ENCODE results near the gene LRIT2.
"Not testable (repeated sequence)": the region's sequence is repeated elsewhere in the genome, so short reads cannot be mapped to it uniquely, and the experiment has no call there.

Gene LRIT2

DNA sequence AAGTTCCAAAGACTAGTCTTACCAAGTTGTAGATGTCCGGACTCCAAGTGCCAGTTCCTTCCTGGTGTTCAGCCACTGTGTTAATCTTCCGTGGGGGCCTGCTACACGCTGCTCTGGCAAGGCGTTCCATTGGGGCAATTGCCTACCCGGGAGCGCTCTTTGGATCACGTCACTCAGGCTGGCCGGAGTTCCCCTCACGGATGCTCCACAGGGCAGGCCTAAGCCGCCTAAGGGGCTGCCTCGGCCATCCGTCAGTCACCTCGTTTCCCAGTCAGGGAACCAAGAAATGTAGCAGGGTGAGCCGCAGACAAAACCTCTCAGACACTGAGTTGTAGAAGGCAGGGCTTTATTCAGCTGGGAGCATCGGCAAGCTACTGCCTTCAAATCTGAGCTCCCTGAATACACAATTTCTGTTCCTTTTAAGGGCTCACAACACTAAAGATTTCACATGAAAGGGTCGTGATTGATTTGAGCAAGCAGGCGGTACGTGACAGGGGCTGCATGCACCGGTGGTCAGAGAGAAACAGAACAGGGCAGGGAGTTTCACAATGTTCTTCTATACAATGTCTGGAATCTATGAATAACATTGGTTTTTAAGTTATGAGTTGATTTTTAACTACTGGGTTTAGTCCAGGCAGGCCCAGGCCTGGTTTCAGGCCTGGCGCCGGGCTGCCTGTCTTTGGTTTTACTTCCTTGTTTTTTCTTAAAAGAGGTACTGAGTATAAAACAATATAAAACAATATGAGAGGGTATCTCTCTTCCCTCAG lies 53.5 kb downstream of the LRIT2 start:
- not testable (repeated sequence) for H3K4me3 ChIP-seq (ENCODE audit: low read length); DNase-seq (ENCODE audit: low read depth, low spot score)

DNA sequence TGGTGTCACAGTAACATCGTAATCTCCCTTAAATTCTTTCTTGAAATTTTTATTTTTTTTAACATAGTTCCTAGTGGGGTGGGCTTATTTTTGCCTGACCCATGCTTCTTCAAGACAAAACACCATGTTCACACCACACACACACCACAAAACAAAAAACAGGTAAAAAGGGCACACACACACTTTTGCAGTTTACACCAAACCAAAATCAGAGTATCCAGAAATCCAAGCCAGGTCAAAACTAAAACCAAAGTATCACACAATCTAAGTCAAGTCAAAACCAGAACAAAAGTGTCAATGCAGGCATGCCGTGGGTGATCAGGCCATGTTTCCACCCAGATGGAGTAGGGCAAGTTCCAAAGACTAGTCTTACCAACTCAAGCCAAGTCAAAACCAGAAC lies 54.1 kb downstream of the LRIT2 start:
- not testable (repeated sequence) for DNase-seq (ENCODE audit: low read depth, low spot score); H3K4me3 ChIP-seq (ENCODE audit: low read length)

Measured in Jurkat, Clone E6-1 (cell line).